Central memory CD4-positive, alpha-beta T cell (primary cell): Measurements from ENCODE around the gene TBCA.

Experiments
- DNase-seq: peaks from one replicate; pipeline ENCODE4 v3.0.0; 2022

Gene TBCA

GRCh38 chr5:77641963-77642737 is 134.0 kb downstream of the TBCA start:
- DNase-seq = no peak

GRCh38 chr5:77641397-77641943 is 134.7 kb downstream of the TBCA start:
- no peak for DNase-seq
